ENCODE data around the gene ENAM. TPM values are rescaled to one million over a fixed set of nuclear protein-coding genes. Genes with fewer than 3 reads are reported as not detected.

The ENAM gene
- total and polyA plus RNA-seq, 10 donors, result 0.02 to 0.30 (median 0.15) TPM; not detected in 6

- peaks cover 0 to 7% (median 0%) of the 10 kb centered on the region in 8 donors for H3K9me3 ChIP-seq
- WGBS, 5 donors, result 93 to 98% (median 94%) methylated on average over 4 of the region's 4 CpGs
- no peak for DNase-seq
- H3K4me1 ChIP-seq, result peaks cover 0 to 5% (median 0%) of the 10 kb centered on the region in 6 donors
- TF ChIP-seq POLR2A (IDR thresholded peaks at IDR 0.05) (no peak), POLR2AphosphoS5 (IDR thresholded peaks at IDR 0.05) (no peak)
- TF ChIP-seq, protein P1, sequence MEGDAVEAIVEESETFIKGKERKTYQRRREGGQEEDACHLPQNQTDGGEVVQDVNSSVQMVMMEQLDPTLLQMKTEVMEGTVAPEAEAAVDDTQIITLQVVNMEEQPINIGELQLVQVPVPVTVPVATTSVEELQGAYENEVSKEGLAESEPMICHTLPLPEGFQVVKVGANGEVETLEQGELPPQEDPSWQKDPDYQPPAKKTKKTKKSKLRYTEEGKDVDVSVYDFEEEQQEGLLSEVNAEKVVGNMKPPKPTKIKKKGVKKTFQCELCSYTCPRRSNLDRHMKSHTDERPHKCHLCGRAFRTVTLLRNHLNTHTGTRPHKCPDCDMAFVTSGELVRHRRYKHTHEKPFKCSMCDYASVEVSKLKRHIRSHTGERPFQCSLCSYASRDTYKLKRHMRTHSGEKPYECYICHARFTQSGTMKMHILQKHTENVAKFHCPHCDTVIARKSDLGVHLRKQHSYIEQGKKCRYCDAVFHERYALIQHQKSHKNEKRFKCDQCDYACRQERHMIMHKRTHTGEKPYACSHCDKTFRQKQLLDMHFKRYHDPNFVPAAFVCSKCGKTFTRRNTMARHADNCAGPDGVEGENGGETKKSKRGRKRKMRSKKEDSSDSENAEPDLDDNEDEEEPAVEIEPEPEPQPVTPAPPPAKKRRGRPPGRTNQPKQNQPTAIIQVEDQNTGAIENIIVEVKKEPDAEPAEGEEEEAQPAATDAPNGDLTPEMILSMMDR (IDR thresholded peaks at IDR 0.05 in 8 of 11, conservative IDR thresholded peaks at IDR 0.05 in 3 of 11), result no peak
- H3K36me3 ChIP-seq, result no peaks in the 10 kb centered on the region
- H3K27ac ChIP-seq, result no peak overlapping the region
- intact Hi-C loops (cut with DNase I; ENCODE audit: low total_unique reads), result no loop called here
- H3K27me3 ChIP-seq (replicated peaks in 1 of 7), result no peaks in the 10 kb centered on the region
- H3K4me3 ChIP-seq, result no peak overlapping the region
Observed at GRCh38 chr4:70619288-70619687, 9.3 kb upstream of the ENAM start.

DNA sequence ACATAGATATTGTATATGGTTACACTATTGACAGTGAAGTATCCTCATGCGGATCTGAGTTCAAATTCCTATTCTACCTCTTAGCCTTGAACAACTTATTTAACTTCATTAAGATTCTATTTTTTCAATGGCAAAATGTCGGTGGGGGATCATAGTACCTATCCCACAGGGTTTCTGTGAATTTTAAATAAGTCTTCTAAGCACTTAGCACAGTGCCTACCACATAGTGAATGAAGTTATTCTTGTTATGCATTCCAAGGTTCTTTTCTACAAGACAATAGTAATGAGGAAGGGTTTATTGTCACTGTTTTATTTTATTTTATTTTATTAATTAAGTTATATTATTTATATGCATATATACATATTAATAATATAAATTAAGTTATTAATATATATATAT lies 8.8 kb upstream of the ENAM start:
- TF ChIP-seq, protein P1 (IDR thresholded peaks at IDR 0.05 in 8 of 11, conservative IDR thresholded peaks at IDR 0.05 in 3 of 11), result no peak
- TF ChIP-seq POLR2A (IDR thresholded peaks at IDR 0.05), result no peak
- TF ChIP-seq POLR2AphosphoS5 (IDR thresholded peaks at IDR 0.05), result no peak
- Histone ChIP-seq H3K27ac (no peak overlapping the region), H3K36me3 (no peaks in the 10 kb centered on the region), H3K4me1 (peaks cover 0 to under 1% (median 0%) of the 10 kb centered on the region in 6 donors), H3K4me3 (no peak overlapping the region), H3K27me3 (replicated peaks in 1 of 7) (no peaks in the 10 kb centered on the region), H3K9me3 (peaks cover 0 to 7% (median 0%) of the 10 kb centered on the region in 8 donors)
- WGBS, 5 donors, result 92 to 99% (median 99%) methylated on average over 2 of the region's 2 CpGs
- intact Hi-C loops (cut with DNase I; ENCODE audit: low total_unique reads), result no loop called here
- no peak for DNase-seq

DNA sequence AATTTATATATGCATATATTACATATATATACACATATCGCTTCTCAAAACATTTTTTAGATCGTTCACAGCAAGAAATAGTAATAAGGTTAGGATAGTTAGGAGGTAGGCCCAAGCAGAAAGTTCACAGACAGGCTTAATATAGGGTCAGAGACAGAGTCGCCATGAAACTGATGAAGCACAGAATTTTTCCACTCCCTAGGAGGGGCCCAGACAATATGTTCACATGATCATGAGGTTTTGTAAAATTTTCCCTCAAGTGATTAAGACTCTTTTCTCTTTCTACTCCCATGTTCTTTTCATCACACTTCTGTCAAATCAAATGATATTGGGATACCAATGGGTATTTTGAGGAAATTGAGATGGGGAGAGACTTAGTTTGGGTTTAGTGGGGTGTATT lies 5.2 kb upstream of the ENAM start:
- intact Hi-C loops (cut with DNase I; ENCODE audit: low total_unique reads), result no loop called here
- TF ChIP-seq POLR2AphosphoS5 (IDR thresholded peaks at IDR 0.05) (no peak), POLR2A (IDR thresholded peaks at IDR 0.05) (no peak)
- TF ChIP-seq, protein P1 (IDR thresholded peaks at IDR 0.05 in 8 of 11, conservative IDR thresholded peaks at IDR 0.05 in 3 of 11), result no peak
- DNase-seq, result no peak
- WGBS, 5 donors, result 93 to 97% (median 95%) methylated on average over 3 of the region's 3 CpGs
- no peak overlapping the region for H3K4me3 ChIP-seq
- H3K9me3 ChIP-seq, result peaks cover 0 to 7% (median 0%) of the 10 kb centered on the region in 8 donors
- no peak overlapping the region for H3K27ac ChIP-seq
- no peaks in the 10 kb centered on the region for H3K4me1 ChIP-seq
- no peaks in the 10 kb centered on the region for H3K27me3 ChIP-seq (replicated peaks in 1 of 7)
- H3K36me3 ChIP-seq, result no peaks in the 10 kb centered on the region

GRCh38 chr4:70624226-70624793 lies 4.2 kb upstream of the ENAM start:
- H3K9me3 ChIP-seq, result peaks cover 0 to 1% (median 0%) of the 10 kb centered on the region in 8 donors
- no peaks in the 10 kb centered on the region for H3K27me3 ChIP-seq (replicated peaks in 1 of 7)
- H3K36me3 ChIP-seq, result no peaks in the 10 kb centered on the region
- no peaks in the 10 kb centered on the region for H3K4me1 ChIP-seq
- TF ChIP-seq POLR2AphosphoS5 (IDR thresholded peaks at IDR 0.05), result no peak
- TF ChIP-seq, protein P1 (IDR thresholded peaks at IDR 0.05 in 8 of 11, conservative IDR thresholded peaks at IDR 0.05 in 3 of 11), result no peak
- TF ChIP-seq POLR2A (IDR thresholded peaks at IDR 0.05), result no peak
- no peak overlapping the region for H3K27ac ChIP-seq
- WGBS, 5 donors, result 64 to 78% (median 74%) methylated on average over 1 of the region's 1 CpG
- H3K4me3 ChIP-seq, result no peak overlapping the region
- no peak for DNase-seq
- intact Hi-C loops (cut with DNase I; ENCODE audit: low total_unique reads), result no loop called here
